Heart right ventricle (tissue), 16 donors: ENCODE measurements around the gene CAMSAP1. TPM values are rescaled to one million over a fixed set of nuclear protein-coding genes. Genes with fewer than 3 reads are reported as not detected.

Experiments
- ATAC-seq, 8 donors: fragments of 200-7000 bp; cut with Tn5 transposase; one replicate each; pipeline ENCODE4 v1.9.1; 2020; ENCODE audit warnings: mild to moderate bottlenecking in 8 of 8, moderate library complexity in 8 of 8, moderate number of reproducible peaks in 1 of 8
- DNase-seq, 2 donors: peaks; one replicate each; pipeline ENCODE4 v3.0.0-alpha.2; 2020
- H3K27ac ChIP-seq, 10 donors: fragments of 200-600 bp; sonication (generic) in 2 of 10; one replicate each; pipeline versions ENCODE4 v1.5.0 to v1.8.0; 2020 to 2022; ENCODE audit warnings: mild to moderate bottlenecking in 3 of 10
- H3K27me3 ChIP-seq, 7 donors: fragments of 200-600 bp; one replicate each; pipeline ENCODE4 v1.8.0; 2021 to 2022; ENCODE audit warnings: mild to moderate bottlenecking in 2 of 7
- H3K36me3 ChIP-seq, 9 donors: fragments of 200-600 bp; sonication (generic) in 1 of 9; one replicate each; pipeline versions ENCODE4 v1.5.0 to v1.8.0; 2020 to 2022; ENCODE audit warnings: mild to moderate bottlenecking in 2 of 9
- H3K4me1 ChIP-seq, 9 donors: fragments of 200-600 bp; sonication (generic) in 1 of 9; one replicate each; pipeline versions ENCODE4 v1.5.0 to v1.8.0; 2020 to 2022; ENCODE audit warnings: mild to moderate bottlenecking in 4 of 9
- H3K4me3 ChIP-seq, 10 donors: fragments of 200-600 bp; sonication (generic) in 2 of 10; one replicate each; pipeline versions ENCODE4 v1.5.0 to v1.8.0; 2020 to 2022; ENCODE audit warnings: mild to moderate bottlenecking in 7 of 10, moderate library complexity in 2 of 10
- H3K9me3 ChIP-seq, 11 donors: fragments of 200-600 bp in 10 of 11; sonication (generic) in 2 of 11; one replicate each; pipeline versions ENCODE4 v1.5.0 to v1.8.0; 2013 to 2022; ENCODE audit warnings: mild to moderate bottlenecking in 2 of 11, control low read depth in 1 of 11, moderate library complexity in 1 of 11
- WGBS, 2 donors: extraction: QIAGEN DNeasy Blood & Tissue Kit; methylation state at CpG; one replicate each; pipeline ENCODE4 v1.1.7; 2013; ENCODE audit warnings: inconsistent platforms in 1 of 2; 5-methylcytosine and 5-hydroxymethylcytosine counted together
- intact Hi-C, 10 donors: fragments of 100-400 bp; cut with DNase I; formaldehyde crosslinking; loops; one replicate each; pipeline versions ENCODE4 v1.11.1 to v1.14.2; 2022
- polyA plus RNA-seq, 2 donors: library from polyadenylated mRNA; stranded (reverse); fragments of 200-250 nt; gene quantifications; one replicate each; pipeline ENCODE4 v1.2.3, GENCODE V29; 2013
- total RNA-seq, 10 donors: library from RNA; stranded (reverse); fragmentation: NEBNext Ultra II Directional in 3 of 10; extraction: Animal tissue kit (Norgen Biotek cat#: 25700) in 3 of 10; gene quantifications; one replicate each; pipeline versions ENCODE4 v1.2.1 to v1.2.4, GENCODE V29; 2021 to 2023
- TF ChIP-seq, protein P1 (sequence below), 9 donors: fragments of 200-600 bp; sonication (generic) in 2 of 9; IDR thresholded peaks; one replicate each; pipeline versions ENCODE4 v1.5.0 to v1.8.0; 2021 to 2022; ENCODE audit warnings: antibody characterized with exemption in 9 of 9, mild to moderate bottlenecking in 5 of 9, moderate library complexity in 1 of 9
- donor health status: Arrhythmogenic right ventricular cardiomyopathy.
- donor health status: ischemic (EF 13 %, LVEDD 7.1; RV severe dilation, severe dysfunction).
- donor health status: healthy with polysubstance abuse.
- donor health status: DM: no; HTN: yes; CAD: no.
- donor health status: DM: no; HTN: no; CAD: no.
- donor health status: ischemic (EF 25% LVEDD 6.9; RV normal size, moderate dysfunction).
- donor health status: ischemic (EF 25% LVEDD 5.7; RV mildly dilated, moderate dysfunction).
- donor health status: healthy.
- donor health status: DM: yes; HTN: yes; CAD: no.
- donor health status: Ischemic cardiomyopathy.
- donor health status: ischemic (EF 35%, LVEDD 5.7; RV mildly dilated, moderate dysfunction).
- donor health status: nonischemic (EF 11% LVEDD 7.7; RV severe dilation, severe dysfunction).
- donor health status: DM: yes; HTN: yes; CAD: no.
- donor health status: PGD.
- donor health status: ischemic (EF 29% LVEDD 5.4; RV normal size, mild dysfunction).
- donor health status: nonischemic (EF 23%, LVEDD 6.1; RV moderate dilation, normal function).

Gene CAMSAP1
- total and polyA plus RNA-seq, 12 donors = 6.7 to 25.0 (median 19.4) TPM

DNA sequence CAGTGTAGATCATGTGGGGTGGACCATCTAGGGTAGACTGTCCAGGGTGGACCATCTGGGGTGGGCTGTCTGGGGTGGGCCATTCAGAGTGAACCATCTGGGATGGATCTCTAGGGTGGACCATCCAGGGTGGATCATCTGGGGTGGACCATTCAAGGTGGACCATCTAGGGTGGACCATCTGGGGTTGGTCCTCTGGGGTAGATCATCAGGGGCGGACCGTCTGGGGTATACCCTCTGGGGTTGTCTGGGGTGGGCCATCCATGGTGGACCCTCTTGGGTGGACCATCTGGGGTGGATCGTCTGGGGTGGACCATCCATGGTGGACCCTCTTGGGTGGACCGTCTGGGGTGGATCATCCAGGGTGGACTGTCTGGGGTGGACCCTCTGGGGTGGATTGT, 141.1 kb downstream of the CAMSAP1 start:
- intact Hi-C loops = no loop called here
- no peaks in the 10 kb centered on the region for H3K36me3 ChIP-seq
- peaks cover 0 to 24% (median 6%) of the 10 kb centered on the region in 11 donors for H3K9me3 ChIP-seq
- H3K27me3 ChIP-seq = peaks cover 0 to under 1% (median 0%) of the 10 kb centered on the region in 7 donors
- no peaks in the 10 kb centered on the region for H3K4me1 ChIP-seq
- 96 to 97% methylated on average over 4 of the region's 4 CpGs for WGBS, 2 donors
- H3K27ac ChIP-seq = no peak overlapping the region
- no peak overlapping the region for H3K4me3 ChIP-seq
- DNase-seq = no peak
- ATAC-seq = no peak
- TF ChIP-seq, protein P1, sequence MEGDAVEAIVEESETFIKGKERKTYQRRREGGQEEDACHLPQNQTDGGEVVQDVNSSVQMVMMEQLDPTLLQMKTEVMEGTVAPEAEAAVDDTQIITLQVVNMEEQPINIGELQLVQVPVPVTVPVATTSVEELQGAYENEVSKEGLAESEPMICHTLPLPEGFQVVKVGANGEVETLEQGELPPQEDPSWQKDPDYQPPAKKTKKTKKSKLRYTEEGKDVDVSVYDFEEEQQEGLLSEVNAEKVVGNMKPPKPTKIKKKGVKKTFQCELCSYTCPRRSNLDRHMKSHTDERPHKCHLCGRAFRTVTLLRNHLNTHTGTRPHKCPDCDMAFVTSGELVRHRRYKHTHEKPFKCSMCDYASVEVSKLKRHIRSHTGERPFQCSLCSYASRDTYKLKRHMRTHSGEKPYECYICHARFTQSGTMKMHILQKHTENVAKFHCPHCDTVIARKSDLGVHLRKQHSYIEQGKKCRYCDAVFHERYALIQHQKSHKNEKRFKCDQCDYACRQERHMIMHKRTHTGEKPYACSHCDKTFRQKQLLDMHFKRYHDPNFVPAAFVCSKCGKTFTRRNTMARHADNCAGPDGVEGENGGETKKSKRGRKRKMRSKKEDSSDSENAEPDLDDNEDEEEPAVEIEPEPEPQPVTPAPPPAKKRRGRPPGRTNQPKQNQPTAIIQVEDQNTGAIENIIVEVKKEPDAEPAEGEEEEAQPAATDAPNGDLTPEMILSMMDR (IDR thresholded peaks at IDR 0.05) = no peak

DNA sequence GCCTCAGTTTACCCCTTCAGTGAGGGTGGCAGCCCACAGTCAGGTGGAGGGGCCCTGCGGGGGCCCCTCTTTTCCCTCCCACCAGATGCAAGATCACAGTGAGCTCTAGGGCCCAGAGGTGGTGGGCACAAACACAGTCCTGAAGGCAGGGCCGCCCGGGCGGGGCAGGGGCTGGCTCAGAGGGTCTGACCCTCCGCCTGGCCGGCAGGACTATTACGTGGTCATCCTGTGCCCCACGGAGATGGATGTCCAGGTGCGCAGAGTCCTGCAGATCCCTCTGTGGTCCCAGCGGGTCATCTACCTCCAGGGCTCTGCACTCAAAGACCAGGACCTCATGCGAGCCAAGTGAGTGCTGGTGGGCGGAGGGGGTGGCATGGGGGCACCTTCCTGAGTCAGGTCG, 141.9 kb downstream of the CAMSAP1 start:
- Histone ChIP-seq H3K4me1 (no peaks in the 10 kb centered on the region), H3K36me3 (no peaks in the 10 kb centered on the region), H3K9me3 (peaks cover 0 to 24% (median 6%) of the 10 kb centered on the region in 11 donors), H3K27ac (no peak overlapping the region), H3K27me3 (no peaks in the 10 kb centered on the region), H3K4me3 (no peak overlapping the region)
- WGBS, 2 donors = 94 to 97% methylated on average over 13 of the region's 13 CpGs
- no peak for ATAC-seq
- TF ChIP-seq, protein P1 (IDR thresholded peaks at IDR 0.05) = no peak
- intact Hi-C loops = no loop called here
- no peak for DNase-seq

DNA sequence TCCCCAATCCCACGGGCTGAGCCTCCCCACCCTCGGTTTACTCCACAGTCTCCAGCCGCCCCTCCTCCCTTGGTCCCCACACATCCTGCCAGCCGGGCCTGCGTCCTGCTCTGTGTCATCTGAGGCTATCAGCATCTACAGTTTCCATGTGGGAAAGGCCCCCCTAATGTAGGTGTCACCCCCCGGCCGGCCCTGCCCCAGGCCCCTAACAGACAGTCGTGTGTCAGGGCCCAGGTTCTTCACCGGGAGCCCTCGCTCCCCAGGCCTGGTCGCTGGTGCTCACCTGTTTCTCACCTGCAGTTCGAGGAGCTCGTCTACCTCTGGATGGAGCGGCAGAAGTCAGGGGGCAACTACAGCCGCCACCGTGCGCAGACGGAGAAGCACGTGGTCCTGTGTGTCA, 142.6 kb downstream of the CAMSAP1 start:
- DNase-seq (no peak), ATAC-seq (no peak)
- no peaks in the 10 kb centered on the region for H3K4me1 ChIP-seq
- intact Hi-C loops = no loop called here
- no peaks in the 10 kb centered on the region for H3K36me3 ChIP-seq
- no peaks in the 10 kb centered on the region for H3K27me3 ChIP-seq
- WGBS, 2 donors = 88% methylated on average over 19 of the region's 19 CpGs
- no peak overlapping the region for H3K27ac ChIP-seq
- TF ChIP-seq, protein P1 (IDR thresholded peaks at IDR 0.05) = no peak
- peaks cover 0 to 24% (median 6%) of the 10 kb centered on the region in 11 donors for H3K9me3 ChIP-seq
- H3K4me3 ChIP-seq = no peak overlapping the region

DNA sequence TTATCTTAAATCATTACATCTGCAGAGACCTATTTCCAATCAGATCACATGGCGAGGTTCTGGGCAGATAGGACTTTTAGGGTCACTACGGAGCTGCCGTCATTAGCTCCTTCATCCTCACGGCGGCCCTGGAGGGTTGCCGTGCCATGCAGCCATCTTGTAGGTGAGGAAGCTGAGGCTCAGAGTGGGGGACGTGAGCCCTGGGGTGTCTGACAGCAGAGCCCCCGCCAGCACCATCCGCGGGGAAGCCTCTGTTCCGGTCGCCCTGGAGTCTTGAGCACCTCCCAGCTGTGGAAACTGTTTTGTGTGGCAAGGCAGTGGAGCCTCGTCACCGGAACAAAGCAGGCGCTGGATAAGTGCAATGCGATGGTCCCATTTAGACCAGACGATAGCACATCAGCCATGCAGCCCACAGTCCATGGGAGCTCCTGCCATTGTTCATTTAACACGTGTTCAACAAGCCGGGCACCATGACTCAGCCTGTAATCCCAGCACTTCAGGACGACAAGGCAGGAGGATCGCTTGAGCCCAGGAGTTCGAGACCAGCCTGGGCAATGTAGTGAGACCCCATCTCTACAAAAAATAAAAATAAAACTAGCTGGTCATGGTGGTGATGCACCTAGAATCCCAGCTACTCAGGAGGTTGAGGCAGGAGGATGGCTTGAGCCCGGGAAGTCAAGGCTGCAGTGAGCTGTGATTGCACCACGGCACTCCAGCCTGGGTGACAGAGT, 143.5 kb downstream of the CAMSAP1 start:
- ATAC-seq (no peak), DNase-seq (no peak)
- 81 to 90% methylated on average over 24 of the region's 24 CpGs for WGBS, 2 donors

More for the DNA sequence above, 143.5 kb downstream of the CAMSAP1 start:
- no peaks in the 10 kb centered on the region for H3K4me1 ChIP-seq
- H3K9me3 ChIP-seq = peaks cover 0 to 24% (median 6%) of the 10 kb centered on the region in 11 donors
- no peaks in the 10 kb centered on the region for H3K27me3 ChIP-seq
- H3K36me3 ChIP-seq = no peaks in the 10 kb centered on the region
- intact Hi-C loops = no loop called here
- no peak overlapping the region for H3K4me3 ChIP-seq
- no peak overlapping the region for H3K27ac ChIP-seq
- TF ChIP-seq, protein P1 (IDR thresholded peaks at IDR 0.05) = no peak
